Memory B cell (primary cell): ENCODE data around the gene CUL2.
"Not testable (repeated sequence)": the region's sequence is repeated elsewhere in the genome, so short reads cannot be mapped to it uniquely, and the experiment has no call there.

Experiments
- ATAC-seq: fragments of 150-1000 bp; cut with Tn5 transposase; 2 replicates; pipeline ENCODE4 v1.10.0; 2021; ENCODE audit warnings: low read depth, mild to moderate bottlenecking, moderate library complexity
- DNase-seq, 2 donors: peaks; one replicate each; pipeline ENCODE4 v3.0.0; 2022; ENCODE audit warnings: low spot score in 2 of 2
- H3K27ac Mint-ChIP-seq: one replicate; pipeline ENCODE4 v1.8.0; 2022; ENCODE audit warnings: mild to moderate bottlenecking, moderate library complexity, mixed read lengths
- H3K27me3 Mint-ChIP-seq: one replicate; pipeline ENCODE4 v1.8.0; 2022; ENCODE audit warnings: mixed read lengths
- H3K36me3 Mint-ChIP-seq: one replicate; pipeline ENCODE4 v1.8.0; 2022; ENCODE audit warnings: mild to moderate bottlenecking, mixed read lengths
- H3K4me1 Mint-ChIP-seq: one replicate; pipeline ENCODE4 v1.8.0; 2022; ENCODE audit warnings: mixed read lengths
- H3K4me3 Mint-ChIP-seq: one replicate; pipeline ENCODE4 v1.8.0; 2022; ENCODE audit warnings: mild to moderate bottlenecking, moderate library complexity, mixed read lengths
- H3K9me3 Mint-ChIP-seq: one replicate; pipeline ENCODE4 v1.8.0; 2022; ENCODE audit warnings: mixed read lengths

CUL2 gene

GRCh38 chr10:35103882-35104281 is 13.7 kb upstream of the CUL2 start:
- ATAC-seq (no peak), DNase-seq (no peak)
- Mint-ChIP-seq H3K27me3 (peaks cover 2% of the 10 kb centered on the region), H3K4me1 (no peaks in the 10 kb centered on the region), H3K9me3 (no peaks in the 10 kb centered on the region), H3K27ac (no peak overlapping the region), H3K36me3 (no peaks in the 10 kb centered on the region), H3K4me3 (no peak overlapping the region)

GRCh38 chr10:35097510-35097909 is 7.4 kb upstream of the CUL2 start:
- Mint-ChIP-seq H3K36me3 (no peaks in the 10 kb centered on the region), H3K9me3 (no peaks in the 10 kb centered on the region), H3K4me1 (no peaks in the 10 kb centered on the region), H3K4me3 (no peak overlapping the region), H3K27ac (no peak overlapping the region), H3K27me3 (peaks cover 9% of the 10 kb centered on the region)
- no peak for DNase-seq
- no peak for ATAC-seq

DNA sequence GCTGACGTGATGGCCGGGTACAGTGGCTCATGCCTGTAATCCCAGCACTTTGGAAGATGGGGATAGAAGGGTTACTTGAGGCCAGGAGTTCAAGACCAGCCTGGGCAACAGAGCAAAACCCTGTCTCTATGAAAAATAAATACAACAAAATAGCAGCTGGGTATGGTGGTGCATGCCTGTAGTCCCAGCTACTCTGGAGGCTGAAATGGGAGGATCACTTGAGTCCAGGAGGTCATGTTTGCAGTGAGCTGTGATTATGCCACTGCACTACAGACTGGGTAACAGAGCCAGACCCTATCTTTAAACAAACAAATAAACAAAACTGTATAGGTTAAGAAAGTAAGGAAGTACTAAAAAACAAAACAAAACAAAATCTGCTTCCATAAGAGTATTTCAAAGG is 6.2 kb upstream of the CUL2 start:
- Mint-ChIP-seq H3K36me3 (no peaks in the 10 kb centered on the region), H3K4me3 (no peak overlapping the region), H3K9me3 (no peaks in the 10 kb centered on the region), H3K27ac (no peak overlapping the region), H3K27me3 (peaks cover 9% of the 10 kb centered on the region), H3K4me1 (peaks cover under 1% of the 10 kb centered on the region)
- ATAC-seq (no peak), DNase-seq (no peak)

- Mint-ChIP-seq H3K27ac (no peak overlapping the region), H3K27me3 (peaks cover 4% of the 10 kb centered on the region), H3K4me3 (no peak overlapping the region), H3K9me3 (no peaks in the 10 kb centered on the region), H3K36me3 (no peaks in the 10 kb centered on the region), H3K4me1 (peaks cover 14% of the 10 kb centered on the region)
- DNase-seq (no peak), ATAC-seq (no peak)
These were observed 2.7 kb upstream of the CUL2 start for GRCh38 chr10:35092851-35093250.

DNA sequence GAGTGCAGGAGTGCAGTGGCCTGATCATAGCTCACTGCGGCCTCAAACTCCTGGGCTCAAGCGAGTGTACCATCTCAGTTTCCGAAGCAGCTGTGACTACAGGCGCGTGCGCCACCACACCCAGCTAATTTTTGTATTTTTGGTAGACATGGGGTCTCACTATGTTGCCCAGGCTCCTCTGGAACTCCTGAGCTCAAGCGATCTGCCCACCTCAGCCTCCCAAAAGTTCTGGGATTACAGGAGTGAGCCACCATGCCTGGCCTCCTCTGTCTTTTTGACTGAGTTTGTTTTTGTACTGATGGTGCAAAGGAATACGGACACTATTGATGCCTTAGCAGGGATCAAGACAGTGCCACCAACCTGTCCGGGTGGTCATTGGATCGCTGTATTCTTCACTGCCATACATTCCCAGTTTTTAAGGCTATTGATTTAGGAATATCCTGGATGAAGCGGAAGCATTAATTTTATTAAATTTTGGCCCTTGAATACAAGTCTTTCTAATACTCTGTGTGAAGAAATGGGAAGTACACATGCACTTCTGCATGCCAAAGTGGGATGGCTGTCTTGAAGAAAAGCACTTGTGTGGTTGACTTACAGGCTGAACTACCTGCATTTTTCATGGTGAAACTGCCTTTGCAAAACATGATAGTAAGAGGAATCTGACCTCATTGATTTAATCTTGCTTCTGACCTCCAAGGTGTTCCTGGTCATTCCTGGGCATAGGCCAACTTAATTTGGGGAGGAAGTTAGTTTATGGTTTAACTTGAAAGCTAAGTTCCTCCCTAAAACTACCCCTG is 2.1 kb upstream of the CUL2 start:
- no peak overlapping the region for H3K27ac Mint-ChIP-seq
- peaks cover 4% of the 10 kb centered on the region for H3K27me3 Mint-ChIP-seq
- no peaks in the 10 kb centered on the region for H3K9me3 Mint-ChIP-seq
- peak overlapping the region; percentile 8 for H3K4me3 Mint-ChIP-seq
- DNase-seq (no peak), ATAC-seq (no peak)
- peaks cover 20% of the 10 kb centered on the region for H3K4me1 Mint-ChIP-seq
- peaks cover 4% of the 10 kb centered on the region for H3K36me3 Mint-ChIP-seq

- Mint-ChIP-seq H3K4me1 (peaks cover 27% of the 10 kb centered on the region), H3K36me3 (peaks cover 4% of the 10 kb centered on the region), H3K27ac (peak overlapping the region; percentile 99), H3K9me3 (no peaks in the 10 kb centered on the region), H3K27me3 (no peaks in the 10 kb centered on the region), H3K4me3 (peak overlapping the region; percentile 98)
- ATAC-seq (peak; percentile 20), DNase-seq (peak in 1 of 2 donors; percentile 5)
These were observed 455 bp downstream of the CUL2 start for GRCh38 chr10:35089611-35090161.

DNA sequence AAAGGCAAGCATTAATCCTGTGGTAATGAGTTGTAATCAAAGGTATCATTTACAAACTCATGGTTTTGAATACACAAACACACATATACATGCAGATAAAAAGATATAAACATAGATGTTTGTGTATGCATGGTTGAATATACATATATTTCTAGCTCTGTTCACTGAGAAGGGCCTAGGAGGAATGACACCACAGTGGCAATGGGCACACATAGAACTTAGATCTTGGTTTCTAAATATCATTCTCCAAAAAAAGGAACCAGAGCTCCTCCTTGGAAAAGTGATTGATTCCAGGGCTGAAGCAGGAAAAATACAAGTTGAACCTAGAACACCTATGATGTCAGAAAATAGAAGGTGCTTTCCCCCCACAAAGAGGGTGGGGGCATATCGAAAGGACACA is 6.9 kb downstream of the CUL2 start:
- H3K9me3 Mint-ChIP-seq: peaks cover 2% of the 10 kb centered on the region
- peaks cover 18% of the 10 kb centered on the region for H3K36me3 Mint-ChIP-seq
- ATAC-seq (no peak), DNase-seq (no peak)
- H3K4me1 Mint-ChIP-seq: peaks cover 33% of the 10 kb centered on the region
- H3K27ac Mint-ChIP-seq: peak overlapping the region; percentile 28
- H3K27me3 Mint-ChIP-seq: no peaks in the 10 kb centered on the region
- no peak overlapping the region for H3K4me3 Mint-ChIP-seq

DNA sequence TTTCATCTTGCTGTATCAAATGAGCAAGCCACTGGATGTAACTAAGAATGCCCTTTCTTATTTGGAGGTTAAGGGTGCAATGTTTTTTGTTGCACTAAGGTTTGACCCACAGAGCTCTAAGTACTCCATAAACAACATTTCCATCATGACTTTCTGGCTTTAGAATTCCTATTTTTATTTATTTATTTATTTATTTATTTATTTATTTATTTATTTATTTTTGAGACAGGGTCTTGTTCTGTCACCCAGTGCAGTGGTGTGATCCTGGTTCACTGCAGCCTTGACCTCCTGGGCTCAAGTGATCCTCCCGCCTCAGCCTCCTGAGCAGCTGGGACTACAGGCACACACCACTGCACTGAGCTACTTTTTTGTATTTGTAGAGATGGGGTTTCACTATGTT is 9.9 kb downstream of the CUL2 start:
- peaks cover 14% of the 10 kb centered on the region for H3K36me3 Mint-ChIP-seq
- peaks cover 17% of the 10 kb centered on the region for H3K4me1 Mint-ChIP-seq

DNA sequence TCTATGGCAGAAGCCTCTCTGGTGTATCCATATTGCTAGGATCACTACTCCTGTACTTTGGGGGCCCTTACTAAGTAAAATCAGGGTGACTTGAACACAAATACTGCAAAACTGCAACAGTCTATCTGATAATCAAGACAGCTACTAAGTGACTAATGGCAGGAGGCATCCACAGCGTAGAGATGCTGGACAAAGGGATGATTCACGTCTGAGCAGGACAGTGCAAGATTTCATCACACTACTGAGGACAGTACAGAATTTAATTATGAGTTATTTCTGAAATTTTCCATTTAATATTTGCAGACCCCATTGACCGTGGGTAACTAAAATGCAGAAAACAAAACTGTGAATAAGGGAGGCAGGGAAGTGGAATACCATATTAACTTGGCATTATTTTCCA is 10.4 kb downstream of the CUL2 start:
- Mint-ChIP-seq H3K4me1 (peaks cover 17% of the 10 kb centered on the region), H3K27me3 (no peaks in the 10 kb centered on the region), H3K36me3 (peaks cover 14% of the 10 kb centered on the region), H3K27ac (no peak overlapping the region), H3K9me3 (peaks cover 2% of the 10 kb centered on the region), H3K4me3 (no peak overlapping the region)
- ATAC-seq (no peak), DNase-seq (no peak)

More for the DNA sequence above, 9.9 kb downstream of the CUL2 start:
- not testable (repeated sequence) for H3K27me3 Mint-ChIP-seq, H3K9me3 Mint-ChIP-seq, H3K27ac Mint-ChIP-seq, DNase-seq, ATAC-seq, H3K4me3 Mint-ChIP-seq

DNA sequence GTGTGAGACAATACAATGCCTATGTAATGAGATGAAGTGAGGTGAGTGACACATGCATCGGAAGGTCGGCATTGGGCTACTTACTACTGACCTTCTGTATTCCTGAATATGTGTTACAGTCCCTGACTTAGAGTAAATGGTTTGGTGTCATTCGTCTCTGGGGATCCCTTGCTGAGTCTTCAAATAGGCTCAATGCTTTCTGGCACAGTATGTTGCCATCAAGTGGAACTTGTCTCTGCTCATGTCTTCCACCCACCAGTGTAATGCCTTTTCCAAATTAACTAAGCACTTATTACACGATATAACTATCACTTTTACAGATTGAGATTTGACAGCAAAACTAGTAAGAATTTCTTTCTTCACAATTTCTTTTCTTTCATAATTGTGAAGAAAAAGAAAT is 10.9 kb downstream of the CUL2 start:
- H3K27ac Mint-ChIP-seq: no peak overlapping the region
- no peak overlapping the region for H3K4me3 Mint-ChIP-seq
- H3K36me3 Mint-ChIP-seq: peaks cover 15% of the 10 kb centered on the region
- no peaks in the 10 kb centered on the region for H3K27me3 Mint-ChIP-seq
- H3K9me3 Mint-ChIP-seq: peaks cover 2% of the 10 kb centered on the region
- ATAC-seq: no peak
- H3K4me1 Mint-ChIP-seq: peaks cover 18% of the 10 kb centered on the region
- DNase-seq: no peak

- Mint-ChIP-seq H3K9me3 (no peaks in the 10 kb centered on the region), H3K36me3 (peaks cover 8% of the 10 kb centered on the region), H3K27me3 (no peaks in the 10 kb centered on the region), H3K27ac (no peak overlapping the region), H3K4me1 (peaks cover 11% of the 10 kb centered on the region), H3K4me3 (no peak overlapping the region)
- DNase-seq: no peak
- ATAC-seq: no peak
These were observed 14.9 kb downstream of the CUL2 start for GRCh38 chr10:35075228-35075627.

DNA sequence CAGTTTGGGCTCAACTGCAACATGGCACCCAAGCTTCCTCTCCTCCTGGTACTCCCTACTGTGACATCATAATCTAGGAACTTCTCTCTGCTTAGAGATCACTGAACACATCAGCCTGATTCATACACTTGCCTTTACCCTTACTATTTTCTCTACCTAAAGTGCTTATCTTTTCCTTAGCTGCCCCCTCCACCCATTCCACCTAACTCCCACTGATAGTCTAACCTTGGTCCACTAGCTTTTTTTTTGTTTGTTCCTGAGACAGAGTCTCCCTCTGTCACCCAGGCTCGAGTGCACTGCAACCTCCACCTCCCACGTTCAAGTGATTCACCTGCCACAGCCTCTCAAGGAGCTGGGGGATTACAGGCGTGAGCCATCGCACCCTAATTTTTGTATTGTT is 15.9 kb downstream of the CUL2 start:
- Mint-ChIP-seq H3K4me3 (no peak overlapping the region), H3K36me3 (peaks cover 12% of the 10 kb centered on the region), H3K4me1 (peaks cover 6% of the 10 kb centered on the region), H3K27ac (no peak overlapping the region), H3K9me3 (no peaks in the 10 kb centered on the region), H3K27me3 (no peaks in the 10 kb centered on the region)
- DNase-seq: no peak
- no peak for ATAC-seq

DNA sequence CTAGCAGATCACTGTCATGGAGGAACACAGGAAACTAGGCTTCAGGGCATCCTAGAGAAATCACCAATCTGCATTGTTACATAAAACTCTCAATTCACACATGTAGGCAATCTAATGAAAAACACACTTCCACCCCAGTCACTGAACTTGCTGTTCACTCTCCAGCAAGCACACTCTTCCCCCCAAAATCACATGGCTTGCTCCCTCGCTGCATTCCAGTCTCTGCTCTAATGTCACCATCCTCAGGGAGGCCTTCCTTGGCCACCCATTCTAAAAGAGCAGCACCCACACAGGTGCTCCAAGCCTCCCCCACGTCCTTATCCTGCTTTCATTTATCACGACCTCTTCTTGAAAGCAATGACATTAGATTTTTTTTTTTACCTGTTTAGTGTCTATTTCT is 19.6 kb downstream of the CUL2 start:
- Mint-ChIP-seq H3K9me3 (no peaks in the 10 kb centered on the region), H3K27ac (no peak overlapping the region), H3K27me3 (no peaks in the 10 kb centered on the region), H3K4me1 (peaks cover 5% of the 10 kb centered on the region), H3K4me3 (no peak overlapping the region), H3K36me3 (peaks cover 17% of the 10 kb centered on the region)
- no peak for ATAC-seq
- DNase-seq: no peak

GRCh38 chr10:35063837-35064454 is 26.2 kb downstream of the CUL2 start:
- Mint-ChIP-seq H3K4me1 (no peaks in the 10 kb centered on the region), H3K27me3 (no peaks in the 10 kb centered on the region), H3K27ac (no peak overlapping the region), H3K4me3 (no peak overlapping the region), H3K9me3 (no peaks in the 10 kb centered on the region), H3K36me3 (peaks cover 25% of the 10 kb centered on the region)
- ATAC-seq (no peak), DNase-seq (no peak)
